OCI-LY1 (cell line): ENCODE data around the gene NECAB2.

Experiments used
- H2AFZ ChIP-seq: fragments of 200-600 bp; sonication (generic), shearing (Covaris generic); 2 replicates; pipeline ENCODE4 v1.6.0; 2014; ENCODE audit warnings: antibody characterized with exemption, mild to moderate bottlenecking, low read length
- H3F3A ChIP-seq: fragments of 200-600 bp; sonication (generic), shearing (Covaris generic); 2 replicates; pipeline ENCODE4 v1.6.0; 2014; ENCODE audit warnings: mild to moderate bottlenecking, antibody characterized with exemption, low read length, moderate library complexity; ENCODE audit not compliant: insufficient read depth
- H3K27ac ChIP-seq: fragments of 200-600 bp; sonication (generic); 2 replicates; pipeline ENCODE4 v1.5.1; 2014; ENCODE audit warnings: low read length, mixed run types, mild to moderate bottlenecking, low read depth; ENCODE audit not compliant: poor library complexity, severe bottlenecking
- H3K27me3 ChIP-seq: fragments of 200-600 bp; sonication (generic); 2 replicates; pipeline ENCODE4 v1.6.0; 2014; ENCODE audit warnings: antibody characterized with exemption, mild to moderate bottlenecking, low read length, moderate library complexity; ENCODE audit not compliant: insufficient read depth
- H3K36me3 ChIP-seq: fragments of 200-600 bp; sonication (generic); 2 replicates; pipeline ENCODE4 v1.6.1; 2014; ENCODE audit warnings: mild to moderate bottlenecking, antibody characterized with exemption, low read length, moderate library complexity, mixed read lengths; ENCODE audit not compliant: insufficient read depth
- H3K4me1 ChIP-seq: fragments of 200-600 bp; sonication (generic); 2 replicates; pipeline ENCODE4 v1.5.1; 2014; ENCODE audit warnings: mild to moderate bottlenecking, low read length, moderate library complexity; ENCODE audit not compliant: insufficient read depth, severe bottlenecking
- H3K4me2 ChIP-seq: fragments of 200-600 bp; sonication (generic), shearing (Covaris generic); 2 replicates; pipeline ENCODE4 v1.6.1; 2014; ENCODE audit warnings: low read length
- H3K4me3 ChIP-seq: fragments of 200-600 bp; sonication (generic); 2 replicates; pipeline ENCODE4 v1.5.1; 2014; ENCODE audit warnings: low read length, low read depth, mild to moderate bottlenecking, mixed read lengths; ENCODE audit not compliant: poor library complexity, severe bottlenecking
- H3K79me2 ChIP-seq: fragments of 200-600 bp; shearing (Covaris generic); 2 replicates; pipeline ENCODE4 v1.6.1; 2016; ENCODE audit warnings: mixed run types, low read length, mixed read lengths; ENCODE audit not compliant: insufficient read depth
- H3K9ac ChIP-seq: fragments of 200-600 bp; sonication (generic), shearing (Covaris generic); 2 replicates; pipeline ENCODE4 v1.6.1; 2014; ENCODE audit warnings: mild to moderate bottlenecking, low read length, mixed read lengths
- H3K9me2 ChIP-seq: fragments of 200-600 bp; sonication (generic), shearing (Covaris generic); 2 replicates; pipeline ENCODE4 v1.6.1; 2014; ENCODE audit warnings: low read depth, mild to moderate bottlenecking, low read length, mixed read lengths
- H3K9me3 ChIP-seq: fragments of 200-600 bp; shearing (Covaris generic); 2 replicates; pipeline ENCODE4 v1.6.1; 2014; ENCODE audit warnings: low read length, mixed read lengths
- H4K20me1 ChIP-seq: fragments of 200-600 bp; sonication (generic), shearing (Covaris generic); 2 replicates; pipeline ENCODE4 v1.6.0; 2016; ENCODE audit warnings: mild to moderate bottlenecking, low read length; ENCODE audit not compliant: insufficient read depth
- CTCF ChIP-seq: fragments of 200-600 bp; sonication (generic), shearing (Covaris generic); IDR thresholded peaks from 2 replicates; pipeline ENCODE4 v1.5.1; 2017; ENCODE audit warnings: mild to moderate bottlenecking, antibody characterized with exemption, low read length, moderate library complexity, mixed read lengths
- EZH2 ChIP-seq: fragments of 200-600 bp; sonication (generic), shearing (Covaris generic); IDR thresholded peaks from 2 replicates; pipeline ENCODE4 v1.8.0; 2017; ENCODE audit warnings: borderline replicate concordance, mixed run types, mild to moderate bottlenecking, antibody characterized with exemption, low read length, moderate library complexity, mixed read lengths

NECAB2 gene

GRCh38 chr16:83994087-83994486, 26.0 kb downstream of the NECAB2 start:
- Histone ChIP-seq H3K4me1 (no peaks in the 10 kb centered on the region), H3K79me2 (no peaks in the 10 kb centered on the region), H2AFZ (no peak overlapping the region), H4K20me1 (no peaks in the 10 kb centered on the region), H3K9me2 (no peaks in the 10 kb centered on the region), H3K36me3 (no peaks in the 10 kb centered on the region), H3K9me3 (no peaks in the 10 kb centered on the region), H3K27me3 (peaks cover 5% of the 10 kb centered on the region; the same call in 1 of the 2 replicates), H3K4me3 (no peak overlapping the region), H3F3A (no peaks in the 10 kb centered on the region), H3K4me2 (no peak overlapping the region), H3K9ac (no peak overlapping the region), H3K27ac (no peak overlapping the region)
- TF ChIP-seq EZH2 (no peak), CTCF (no peak)

- Histone ChIP-seq H3K9me2 (no peaks in the 10 kb centered on the region), H3K79me2 (no peaks in the 10 kb centered on the region), H3K9ac (no peak overlapping the region), H4K20me1 (no peaks in the 10 kb centered on the region), H3K27me3 (peaks cover 5% of the 10 kb centered on the region; the same call in 1 of the 2 replicates), H3K27ac (no peak overlapping the region), H2AFZ (no peak overlapping the region), H3K4me3 (no peak overlapping the region), H3K36me3 (no peaks in the 10 kb centered on the region), H3K4me2 (no peak overlapping the region), H3F3A (no peaks in the 10 kb centered on the region), H3K9me3 (no peaks in the 10 kb centered on the region), H3K4me1 (no peaks in the 10 kb centered on the region)
- TF ChIP-seq CTCF (no peak), EZH2 (no peak)
Measured at GRCh38 chr16:83994703-83995102, 26.7 kb downstream of the NECAB2 start.

GRCh38 chr16:83995754-83996153, 27.7 kb downstream of the NECAB2 start:
- no peaks in the 10 kb centered on the region for H3K9me2 ChIP-seq
- H3K9ac ChIP-seq: no peak overlapping the region
- H3K9me3 ChIP-seq: no peaks in the 10 kb centered on the region
- no peaks in the 10 kb centered on the region for H3K27me3 ChIP-seq
- no peak overlapping the region for H3K4me2 ChIP-seq
- no peaks in the 10 kb centered on the region for H3K79me2 ChIP-seq
- no peak overlapping the region for H2AFZ ChIP-seq
- no peak overlapping the region for H3K27ac ChIP-seq
- no peaks in the 10 kb centered on the region for H4K20me1 ChIP-seq
- no peaks in the 10 kb centered on the region for H3K4me1 ChIP-seq
- TF ChIP-seq EZH2 (no peak), CTCF (no peak)
- H3F3A ChIP-seq: no peaks in the 10 kb centered on the region
- H3K4me3 ChIP-seq: no peak overlapping the region
- no peaks in the 10 kb centered on the region for H3K36me3 ChIP-seq
